ENCODE data around the gene SPHK2.
"Not testable (repeated sequence)": the region's sequence is repeated elsewhere in the genome, so short reads cannot be mapped to it uniquely, and the experiment has no call there.

Gene SPHK2

GRCh38 chr19:48618916-48619691 is at the start of gene SPHK2, which contains the start of gene RPL18:
Gene SPHK2 (plus strand): TSS chr19:48619506. CDS start chr19:48620515, 1,009 bp downstream.
Gene RPL18 (minus strand): TSS chr19:48619178. CDS start chr19:48619143, 35 bp downstream.
- Mint-ChIP-seq H3K27me3 (no peaks in the 10 kb centered on the region), H3K4me1 (peaks cover 44 to 72% of the 10 kb centered on the region in 2 donors), H3K27ac (peak within 1 kb of the TSS; percentile 100), H3K9me3 (no peaks in the 10 kb centered on the region), H3K4me3 (peak within 1 kb of the TSS; percentile 89 to 99), H3K36me3 (peaks cover 58 to 70% of the 10 kb centered on the region in 2 donors)
- DNase-seq (peak; percentile 98), ATAC-seq (replicated peaks) (peak; percentile 86 to 89)

- Mint-ChIP-seq H3K36me3 (no peaks in the 10 kb centered on the region), H3K4me1 (no peaks in the 10 kb centered on the region), H3K27me3 (peaks cover 27 to 32% of the 10 kb centered on the region in 2 donors), H3K27ac (no peak overlapping the region), H3K9me3 (no peaks in the 10 kb centered on the region), H3K4me3 (no peak overlapping the region)
- no peak for DNase-seq
- ATAC-seq (replicated peaks), result no peak
Observed at GRCh38 chr19:48569814-48570213, 49.5 kb upstream of the SPHK2 start.

GRCh38 chr19:48571378-48572162 is 47.7 kb upstream of the SPHK2 start:
- H3K27ac Mint-ChIP-seq, result no peak overlapping the region

GRCh38 chr19:48573163-48573505 is 46.2 kb upstream of the SPHK2 start:
- H3K27ac Mint-ChIP-seq, result no peak overlapping the region
- no peak for ATAC-seq (replicated peaks)

More at GRCh38 chr19:48571378-48572162, 47.7 kb upstream of the SPHK2 start:
- no peak for ATAC-seq (replicated peaks)
- no peak overlapping the region for H3K4me3 Mint-ChIP-seq
- no peaks in the 10 kb centered on the region for H3K4me1 Mint-ChIP-seq
- H3K36me3 Mint-ChIP-seq, result no peaks in the 10 kb centered on the region
- peaks cover 27 to 32% of the 10 kb centered on the region in 2 donors for H3K27me3 Mint-ChIP-seq
- DNase-seq, result no peak
- no peaks in the 10 kb centered on the region for H3K9me3 Mint-ChIP-seq

GRCh38 chr19:48575931-48576622 is 43.2 kb upstream of the SPHK2 start:
- Mint-ChIP-seq H3K9me3 (no peaks in the 10 kb centered on the region), H3K27ac (no peak overlapping the region), H3K4me1 (no peaks in the 10 kb centered on the region), H3K27me3 (peaks cover 4 to 6% of the 10 kb centered on the region in 2 donors), H3K4me3 (no peak overlapping the region), H3K36me3 (no peaks in the 10 kb centered on the region)
- no peak for DNase-seq
- ATAC-seq (replicated peaks), result no peak

More at GRCh38 chr19:48573163-48573505, 46.2 kb upstream of the SPHK2 start:
- Mint-ChIP-seq H3K9me3 (no peaks in the 10 kb centered on the region), H3K4me1 (no peaks in the 10 kb centered on the region), H3K27me3 (peaks cover 16 to 17% of the 10 kb centered on the region in 2 donors), H3K4me3 (no peak overlapping the region), H3K36me3 (no peaks in the 10 kb centered on the region)
- DNase-seq, result no peak

- H3K27ac Mint-ChIP-seq; H3K4me1 Mint-ChIP-seq; H3K9me3 Mint-ChIP-seq; H3K36me3 Mint-ChIP-seq; DNase-seq; H3K27me3 Mint-ChIP-seq; ATAC-seq (replicated peaks); H3K4me3 Mint-ChIP-seq: not testable (repeated sequence)
Observed at GRCh38 chr19:48577908-48578307, 41.4 kb upstream of the SPHK2 start.

GRCh38 chr19:48578891-48579290 is 40.4 kb upstream of the SPHK2 start:
- Mint-ChIP-seq H3K27ac (no peak overlapping the region), H3K4me3 (no peak overlapping the region), H3K9me3 (no peaks in the 10 kb centered on the region), H3K4me1 (peaks cover under 1 to 1% of the 10 kb centered on the region in 2 donors), H3K27me3 (peaks cover 0 to 6% of the 10 kb centered on the region in 2 donors), H3K36me3 (no peaks in the 10 kb centered on the region)
- ATAC-seq (replicated peaks) (no peak), DNase-seq (no peak)

GRCh38 chr19:48582168-48582567 is 37.1 kb upstream of the SPHK2 start:
- H3K27ac Mint-ChIP-seq, result no peak overlapping the region
- DNase-seq, result no peak
- no peak overlapping the region for H3K4me3 Mint-ChIP-seq
- peaks cover 0 to 3% of the 10 kb centered on the region in 2 donors for H3K9me3 Mint-ChIP-seq
- H3K36me3 Mint-ChIP-seq, result peaks cover 0 to 4% of the 10 kb centered on the region in 2 donors
- H3K27me3 Mint-ChIP-seq, result peaks cover 6 to 15% of the 10 kb centered on the region in 2 donors
- peaks cover 7 to 8% of the 10 kb centered on the region in 2 donors for H3K4me1 Mint-ChIP-seq
- no peak for ATAC-seq (replicated peaks)

- Mint-ChIP-seq H3K36me3 (peaks cover 0 to 4% of the 10 kb centered on the region in 2 donors), H3K4me3 (no peak overlapping the region), H3K9me3 (peaks cover 0 to 3% of the 10 kb centered on the region in 2 donors), H3K27me3 (peaks cover 22 to 33% of the 10 kb centered on the region in 2 donors), H3K4me1 (peaks cover 14 to 18% of the 10 kb centered on the region in 2 donors), H3K27ac (no peak overlapping the region)
- ATAC-seq (replicated peaks), result no peak
- DNase-seq, result no peak
Observed at GRCh38 chr19:48587387-48587786, 31.9 kb upstream of the SPHK2 start.

GRCh38 chr19:48588670-48589401 is 30.5 kb upstream of the SPHK2 start:
- ATAC-seq (replicated peaks), result peak; percentile 85 to 88
- Mint-ChIP-seq H3K4me3 (peak overlapping the region; percentile 78 to 80), H3K27me3 (peaks cover 22 to 30% of the 10 kb centered on the region in 2 donors), H3K36me3 (peaks cover 0 to 4% of the 10 kb centered on the region in 2 donors), H3K4me1 (peaks cover 13 to 17% of the 10 kb centered on the region in 2 donors), H3K9me3 (peaks cover 0 to 3% of the 10 kb centered on the region in 2 donors), H3K27ac (peak overlapping the region; percentile 79)
- DNase-seq, result peak; percentile 78

GRCh38 chr19:48591021-48591420 is 28.3 kb upstream of the SPHK2 start:
- DNase-seq, result no peak
- H3K27ac Mint-ChIP-seq, result no peak overlapping the region
- H3K9me3 Mint-ChIP-seq, result no peaks in the 10 kb centered on the region
- H3K27me3 Mint-ChIP-seq, result peaks cover 16 to 29% of the 10 kb centered on the region in 2 donors
- H3K4me3 Mint-ChIP-seq, result no peak overlapping the region
- ATAC-seq (replicated peaks), result no peak
- H3K36me3 Mint-ChIP-seq, result no peaks in the 10 kb centered on the region
- H3K4me1 Mint-ChIP-seq, result peaks cover 7 to 10% of the 10 kb centered on the region in 2 donors

- Mint-ChIP-seq H3K9me3 (no peaks in the 10 kb centered on the region), H3K4me3 (no peak overlapping the region), H3K4me1 (no peaks in the 10 kb centered on the region), H3K27ac (no peak overlapping the region), H3K36me3 (no peaks in the 10 kb centered on the region), H3K27me3 (peaks cover 13 to 29% of the 10 kb centered on the region in 2 donors)
- no peak for ATAC-seq (replicated peaks)
- DNase-seq, result no peak
Observed at GRCh38 chr19:48595171-48595570, 24.1 kb upstream of the SPHK2 start.

- Mint-ChIP-seq H3K9me3 (no peaks in the 10 kb centered on the region), H3K4me1 (no peaks in the 10 kb centered on the region), H3K27me3 (peaks cover 9 to 22% of the 10 kb centered on the region in 2 donors), H3K4me3 (no peak overlapping the region), H3K36me3 (no peaks in the 10 kb centered on the region), H3K27ac (no peak overlapping the region)
- DNase-seq, result no peak
- ATAC-seq (replicated peaks), result no peak
Observed at GRCh38 chr19:48595833-48596232, 23.5 kb upstream of the SPHK2 start.

Data from stimulated activated naive B cell treated with anti-CD40 and anti-IgM and Interleukin-4, amounts not matched to agents 10 μg/mL and 1 μg/mL and 100 μg/mL, for 72 hours (primary cell).